Esophagus muscularis mucosa (tissue), 4 donors: ENCODE data around the gene ADCY9.

Experiments
- CTCF ChIP-seq, 3 experiments: fragments of 200-600 bp in 2 of 3; fragments of 450-650 bp in 1 of 3; sonication (generic) in 2 of 3; IDR thresholded peaks; one replicate each; pipeline ENCODE4 v1.5.1; 2017 to 2019; ENCODE audit warnings: antibody characterized with exemption in 3 of 3, mild to moderate bottlenecking in 2 of 3, moderate library complexity in 1 of 3
- EP300 ChIP-seq: sonication (generic); formaldehyde crosslinking; IDR thresholded peaks from one replicate; pipeline ENCODE4 v1.6.1; 2017; ENCODE audit warnings: antibody characterized with exemption
- POLR2AphosphoS5 ChIP-seq, 2 donors: sonication (generic); formaldehyde crosslinking; IDR thresholded peaks; one replicate each; pipeline ENCODE4 v1.6.1; 2017; ENCODE audit warnings: antibody characterized with exemption in 2 of 2

- TF ChIP-seq CTCF (IDR thresholded peaks at IDR 0.05): no peak
- no peak for TF ChIP-seq EP300
- TF ChIP-seq POLR2AphosphoS5 (IDR thresholded peaks at IDR 0.05): peak in 1 of 2 donors; percentile 29
Measured at GRCh38 chr16:4019371-4019791, 96.9 kb downstream of the ADCY9 start.
